Loucy (cell line): ENCODE results near the gene TSPAN3.

ENCODE experiments used
- H2AFZ ChIP-seq: fragments of 200-600 bp; sonication (generic); 2 replicates; pipeline ENCODE4 v1.6.0; 2016; ENCODE audit warnings: antibody characterized with exemption, mild to moderate bottlenecking, low read length, moderate library complexity
- H3F3A ChIP-seq: fragments of 200-600 bp; 2 replicates; pipeline ENCODE4 v1.6.0; 2016; ENCODE audit warnings: antibody characterized with exemption, low read depth, mild to moderate bottlenecking
- H3K27me3 ChIP-seq: fragments of 200-600 bp; sonication (generic); 2 replicates; pipeline ENCODE4 v1.6.1; 2014; ENCODE audit warnings: low read length, mild to moderate bottlenecking; ENCODE audit not compliant: insufficient read depth, poor library complexity, severe bottlenecking
- H3K36me3 ChIP-seq: fragments of 200-600 bp; sonication (generic); 2 replicates; pipeline ENCODE4 v1.6.1; 2016; ENCODE audit warnings: low read length; ENCODE audit not compliant: insufficient read depth
- H3K4me1 ChIP-seq: fragments of 200-600 bp; sonication (generic); 2 replicates; pipeline ENCODE4 v1.5.1; 2014; ENCODE audit warnings: low read length, mild to moderate bottlenecking; ENCODE audit not compliant: insufficient read depth, poor library complexity, severe bottlenecking
- H3K4me2 ChIP-seq: fragments of 200-600 bp; sonication (generic); 2 replicates; pipeline ENCODE4 v1.6.0; 2014; ENCODE audit warnings: antibody characterized with exemption, low read length, low read depth, mild to moderate bottlenecking; ENCODE audit not compliant: poor library complexity, severe bottlenecking
- H3K4me3 ChIP-seq: fragments of 200-600 bp; sonication (generic); 2 replicates; pipeline ENCODE4 v1.5.1; 2014; ENCODE audit warnings: low read length, mild to moderate bottlenecking, mixed read lengths; ENCODE audit not compliant: poor library complexity, severe bottlenecking
- H3K79me2 ChIP-seq: fragments of 200-600 bp; sonication (generic); 2 replicates; pipeline ENCODE4 v1.6.1; 2014; ENCODE audit warnings: low read length; ENCODE audit not compliant: insufficient read depth
- H3K9ac ChIP-seq: fragments of 200-600 bp; sonication (generic); 2 replicates; pipeline ENCODE4 v1.6.0; 2014; ENCODE audit warnings: mild to moderate bottlenecking, low read depth, low read length, moderate library complexity; ENCODE audit not compliant: poor library complexity, severe bottlenecking
- H3K9me2 ChIP-seq: fragments of 200-600 bp; sonication (generic); replicated peaks from 2 replicates; pipeline ENCODE4 v1.6.1; 2016; ENCODE audit warnings: low read depth, low read length, mixed read lengths
- H3K9me3 ChIP-seq: fragments of 200-600 bp; sonication (generic); 2 replicates; pipeline ENCODE4 v1.6.1; 2014; ENCODE audit warnings: mild to moderate bottlenecking, antibody characterized with exemption, low read length, low read depth; ENCODE audit not compliant: insufficient read depth
- H4K20me1 ChIP-seq: fragments of 200-600 bp; sonication (generic); 2 replicates; pipeline ENCODE4 v1.6.0; 2014; ENCODE audit warnings: antibody characterized with exemption, low read length, mild to moderate bottlenecking; ENCODE audit not compliant: insufficient read depth, poor library complexity, severe bottlenecking
- EZH2phosphoT487 ChIP-seq: fragments of 200-600 bp; IDR thresholded peaks from 2 replicates; pipeline ENCODE4 v1.6.1; 2018; ENCODE audit warnings: antibody characterized with exemption, mild to moderate bottlenecking, moderate library complexity, borderline replicate concordance
- TF ChIP-seq, protein P1 (sequence below): fragments of 200-600 bp; sonication (generic); conservative IDR thresholded peaks from 2 replicates; pipeline ENCODE4 v1.5.1; 2014; ENCODE audit warnings: mild to moderate bottlenecking, antibody characterized with exemption, low read length

The TSPAN3 gene

DNA sequence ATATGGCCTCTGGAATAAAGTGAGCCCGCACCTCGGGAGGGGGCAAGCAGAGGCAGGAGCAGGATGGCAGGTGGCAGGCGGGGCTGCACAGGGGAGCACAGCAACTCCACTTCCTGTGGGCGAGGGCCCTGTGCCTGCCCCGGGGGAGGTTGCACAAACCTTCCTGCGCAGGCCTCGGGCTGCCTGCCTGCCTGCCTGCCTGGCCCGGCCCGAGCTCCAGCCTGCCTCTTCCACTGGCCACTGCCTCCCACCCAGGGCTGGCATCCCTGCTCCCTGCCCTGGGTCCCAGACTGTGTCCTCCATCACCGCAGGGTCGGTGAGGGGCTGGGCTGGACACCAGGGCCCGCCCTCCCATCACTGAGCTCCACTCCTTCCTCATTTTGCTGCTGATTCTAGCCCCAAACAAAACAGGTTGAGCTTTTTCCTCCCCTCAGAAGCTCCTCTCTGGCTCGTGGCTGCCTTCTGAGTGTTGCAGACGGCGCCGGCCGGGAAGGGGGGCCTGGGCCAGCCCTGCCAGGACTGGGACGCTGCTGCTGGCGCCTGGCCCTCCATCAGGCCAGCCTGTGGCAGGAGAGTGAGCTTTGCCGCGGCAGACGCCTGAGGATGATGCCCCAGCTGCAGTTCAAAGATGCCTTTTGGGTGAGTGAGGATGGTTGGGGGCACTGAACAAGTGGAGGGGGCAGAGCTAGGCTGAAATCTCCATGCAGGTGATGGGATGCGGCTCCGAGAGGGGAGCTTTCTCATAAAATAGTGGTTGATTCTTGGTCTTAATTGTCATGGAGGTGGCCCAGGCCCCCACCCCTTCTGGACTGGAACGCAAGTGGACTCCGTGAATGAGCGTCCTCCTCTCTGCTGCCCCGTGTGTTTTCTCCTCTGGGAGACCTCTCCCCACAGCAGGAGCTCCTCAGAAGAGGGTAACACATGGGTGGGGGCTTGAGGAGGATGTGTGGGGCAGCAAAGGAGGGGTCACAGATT lies 75.7 kb downstream of the TSPAN3 start, which contains the start of gene PSTPIP1:
PSTPIP1 (plus strand) TSS at position 156 of the 975 bp plus-strand sequence; CDS start at position 604, 448 bp downstream.
- Histone ChIP-seq H3K4me1 (peaks cover 61% of the 10 kb centered on the region), H3K9me2 (no peaks in the 10 kb centered on the region), H2AFZ (peak within 1 kb of the TSS; percentile 81), H3K36me3 (no peaks in the 10 kb centered on the region), H3K9ac (peak within 1 kb of the TSS; percentile 75), H3K9me3 (no peaks in the 10 kb centered on the region), H3F3A (no peaks in the 10 kb centered on the region), H3K4me2 (peak within 1 kb of the TSS; percentile 84), H3K79me2 (peaks cover 23% of the 10 kb centered on the region), H3K4me3 (peak within 1 kb of the TSS; percentile 81), H3K27me3 (no peaks in the 10 kb centered on the region), H4K20me1 (no peaks in the 10 kb centered on the region)
- TF ChIP-seq EZH2phosphoT487, result no peak
- TF ChIP-seq, protein P1, sequence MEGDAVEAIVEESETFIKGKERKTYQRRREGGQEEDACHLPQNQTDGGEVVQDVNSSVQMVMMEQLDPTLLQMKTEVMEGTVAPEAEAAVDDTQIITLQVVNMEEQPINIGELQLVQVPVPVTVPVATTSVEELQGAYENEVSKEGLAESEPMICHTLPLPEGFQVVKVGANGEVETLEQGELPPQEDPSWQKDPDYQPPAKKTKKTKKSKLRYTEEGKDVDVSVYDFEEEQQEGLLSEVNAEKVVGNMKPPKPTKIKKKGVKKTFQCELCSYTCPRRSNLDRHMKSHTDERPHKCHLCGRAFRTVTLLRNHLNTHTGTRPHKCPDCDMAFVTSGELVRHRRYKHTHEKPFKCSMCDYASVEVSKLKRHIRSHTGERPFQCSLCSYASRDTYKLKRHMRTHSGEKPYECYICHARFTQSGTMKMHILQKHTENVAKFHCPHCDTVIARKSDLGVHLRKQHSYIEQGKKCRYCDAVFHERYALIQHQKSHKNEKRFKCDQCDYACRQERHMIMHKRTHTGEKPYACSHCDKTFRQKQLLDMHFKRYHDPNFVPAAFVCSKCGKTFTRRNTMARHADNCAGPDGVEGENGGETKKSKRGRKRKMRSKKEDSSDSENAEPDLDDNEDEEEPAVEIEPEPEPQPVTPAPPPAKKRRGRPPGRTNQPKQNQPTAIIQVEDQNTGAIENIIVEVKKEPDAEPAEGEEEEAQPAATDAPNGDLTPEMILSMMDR, result no peak

DNA sequence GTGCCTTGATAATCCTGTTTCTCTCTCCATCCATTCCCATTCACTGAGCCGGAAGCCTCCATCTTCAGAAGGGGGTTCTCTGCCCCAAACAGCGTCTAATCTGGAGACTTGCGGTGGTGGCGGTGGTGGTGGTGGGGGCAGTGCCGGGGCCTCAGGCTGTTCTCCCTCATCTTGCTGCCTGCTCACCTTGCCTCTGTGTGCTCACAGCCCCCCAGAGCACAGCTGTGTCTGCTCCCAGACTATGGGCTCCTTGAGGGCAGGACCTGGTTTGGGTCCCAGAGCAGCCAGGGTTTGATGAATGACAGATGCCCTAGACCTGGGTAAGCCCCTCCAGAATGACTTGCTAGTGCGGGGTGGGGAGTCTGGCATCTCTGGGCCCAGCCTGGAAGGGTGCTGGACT lies 76.4 kb downstream of the TSPAN3 start:
- no peaks in the 10 kb centered on the region for H4K20me1 ChIP-seq
- H2AFZ ChIP-seq, result peak overlapping the region; percentile 81; the same call in 1 of the 2 replicates
- H3K4me3 ChIP-seq, result peak overlapping the region; percentile 81
- H3K9me2 ChIP-seq, result no peaks in the 10 kb centered on the region
- H3K36me3 ChIP-seq, result no peaks in the 10 kb centered on the region
- TF ChIP-seq EZH2phosphoT487, result no peak
- H3K4me2 ChIP-seq, result peak overlapping the region; percentile 84
- no peaks in the 10 kb centered on the region for H3F3A ChIP-seq
- peaks cover 55% of the 10 kb centered on the region for H3K4me1 ChIP-seq
- peak overlapping the region; percentile 75 for H3K9ac ChIP-seq
- no peaks in the 10 kb centered on the region for H3K27me3 ChIP-seq
- no peaks in the 10 kb centered on the region for H3K9me3 ChIP-seq
- peaks cover 23% of the 10 kb centered on the region for H3K79me2 ChIP-seq

DNA sequence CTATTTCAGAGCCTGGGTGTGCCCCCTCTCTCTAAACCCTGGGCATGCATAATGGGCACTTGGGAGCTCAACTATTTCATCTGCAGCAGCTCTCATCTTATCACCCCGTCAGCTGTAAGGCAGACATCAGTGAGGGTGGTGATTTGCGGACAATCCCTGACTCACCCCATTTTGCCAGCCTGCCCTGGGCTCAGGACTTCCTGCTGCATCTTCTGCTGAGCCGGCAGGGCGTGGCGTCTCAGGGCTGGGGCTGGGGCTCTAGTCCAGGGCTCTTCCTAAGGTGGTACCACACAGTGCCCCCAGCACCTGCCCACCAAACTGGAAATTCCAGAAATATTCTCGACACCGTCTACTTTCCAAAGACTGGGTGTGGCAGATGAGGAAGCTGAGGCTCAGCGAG lies 76.9 kb downstream of the TSPAN3 start:
- Histone ChIP-seq H3K9me2 (no peaks in the 10 kb centered on the region), H4K20me1 (no peaks in the 10 kb centered on the region), H3K9ac (peak overlapping the region; percentile 75), H3K79me2 (peaks cover 23% of the 10 kb centered on the region), H3K27me3 (no peaks in the 10 kb centered on the region), H3K36me3 (no peaks in the 10 kb centered on the region), H3K4me1 (peaks cover 57% of the 10 kb centered on the region), H3K4me3 (no peak overlapping the region), H2AFZ (no peak overlapping the region; the same call in 1 of the 2 replicates), H3K9me3 (no peaks in the 10 kb centered on the region), H3F3A (no peaks in the 10 kb centered on the region), H3K4me2 (no peak overlapping the region)
- TF ChIP-seq, protein P1, result no peak
- no peak for TF ChIP-seq EZH2phosphoT487
